Liver (tissue), 9 donors: ENCODE results near the gene CYLD. TPM values are rescaled to one million over a fixed set of nuclear protein-coding genes. Genes with fewer than 3 reads are reported as not detected.

Source experiments
- DNase-seq: peaks from one replicate; pipeline ENCODE4 v3.0.0-alpha.2; 2017; ENCODE audit warnings: low spot score
- H3K27ac ChIP-seq, 2 donors: one replicate each; pipeline ENCODE4 v1.7.0; 2013; ENCODE audit warnings: inconsistent platforms in 2 of 2, low read length in 2 of 2, control low read depth in 1 of 2, low read depth in 1 of 2, mild to moderate bottlenecking in 1 of 2
- H3K27me3 ChIP-seq, 4 donors: one replicate each; pipeline versions ENCODE4 v1.6.1 to v1.7.0; 2013; ENCODE audit warnings: low read length in 3 of 4, inconsistent platforms in 1 of 4, mild to moderate bottlenecking in 1 of 4, moderate library complexity in 1 of 4; ENCODE audit not compliant: control insufficient read depth in 4 of 4, insufficient read depth in 4 of 4
- H3K36me3 ChIP-seq, 4 donors: one replicate each; pipeline versions ENCODE4 v1.6.1 to v1.7.0; 2013; ENCODE audit warnings: low read length in 3 of 4, mild to moderate bottlenecking in 3 of 4, low read depth in 1 of 4, moderate library complexity in 1 of 4; ENCODE audit not compliant: control insufficient read depth in 4 of 4, insufficient read depth in 3 of 4
- H3K4me1 ChIP-seq, 4 donors: one replicate each; pipeline versions ENCODE4 v1.6.1 to v1.7.0; 2013; ENCODE audit warnings: low read length in 3 of 4, mild to moderate bottlenecking in 3 of 4, moderate library complexity in 1 of 4; ENCODE audit not compliant: control insufficient read depth in 4 of 4, insufficient read depth in 4 of 4
- H3K4me3 ChIP-seq, 3 donors: one replicate each; pipeline versions ENCODE4 v1.6.1 to v1.7.0; 2013; ENCODE audit warnings: low read length in 3 of 3, control low read depth in 1 of 3, low read depth in 1 of 3, mild to moderate bottlenecking in 1 of 3
- H3K9ac ChIP-seq, 2 donors: one replicate each; pipeline ENCODE4 v1.7.0; 2013; ENCODE audit warnings: low read length in 2 of 2, mild to moderate bottlenecking in 2 of 2, moderate library complexity in 2 of 2, control low read depth in 1 of 2, low read depth in 1 of 2
- H3K9me3 ChIP-seq, 4 donors: one replicate each; pipeline versions ENCODE4 v1.6.1 to v1.7.0; 2013; ENCODE audit warnings: low read length in 3 of 4; ENCODE audit not compliant: control insufficient read depth in 4 of 4
- CTCF ChIP-seq: fragments of 150-350 bp; IDR thresholded peaks from 2 replicates; pipeline ENCODE4 v1.5.1; 2017; ENCODE audit warnings: improper control_type of control experiment, low read depth, low read length; ENCODE audit not compliant: missing input control
- EGR1 ChIP-seq, 2 donors: IDR thresholded peaks; 2 replicates each; pipeline ENCODE4 v1.6.1; 2016 to 2018; ENCODE audit warnings: antibody characterized with exemption in 2 of 2, low read depth in 2 of 2
- FOXA1 ChIP-seq: IDR thresholded peaks from 2 replicates; pipeline ENCODE4 v1.6.1; 2016; ENCODE audit warnings: antibody characterized with exemption
- FOXA2 ChIP-seq: IDR thresholded peaks from 2 replicates; pipeline ENCODE4 v1.6.1; 2016; ENCODE audit warnings: antibody characterized with exemption
- GABPA ChIP-seq, 2 donors: IDR thresholded peaks in 1 of 2; conservative IDR thresholded peaks in 1 of 2; 2 replicates each; pipeline ENCODE4 v1.6.1; 2016; ENCODE audit warnings: antibody characterized with exemption in 2 of 2, mild to moderate bottlenecking in 1 of 2, moderate library complexity in 1 of 2
- HNF4A ChIP-seq, 2 donors: conservative IDR thresholded peaks; 2 replicates each; pipeline ENCODE4 v1.6.1; 2016; ENCODE audit warnings: antibody characterized with exemption in 2 of 2, mild to moderate bottlenecking in 2 of 2
- HNF4G ChIP-seq: IDR thresholded peaks from 2 replicates; pipeline ENCODE4 v1.6.1; 2016; ENCODE audit warnings: antibody characterized with exemption
- JUND ChIP-seq, 2 donors: IDR thresholded peaks; 2 replicates each; pipeline ENCODE4 v1.6.1; 2016; ENCODE audit warnings: antibody characterized with exemption in 2 of 2
- NR2F2 ChIP-seq: IDR thresholded peaks from 2 replicates; pipeline ENCODE4 v1.6.1; 2016; ENCODE audit warnings: antibody characterized with exemption
- RAD21 ChIP-seq, 2 donors: IDR thresholded peaks; 2 replicates each; pipeline ENCODE4 v1.6.1; 2016; ENCODE audit warnings: antibody characterized with exemption in 2 of 2, mild to moderate bottlenecking in 2 of 2
- REST ChIP-seq: IDR thresholded peaks from 2 replicates; pipeline ENCODE4 v1.6.1; 2016; ENCODE audit warnings: antibody characterized with exemption, mild to moderate bottlenecking
- RXRA ChIP-seq, 2 donors: IDR thresholded peaks; 2 replicates each; pipeline ENCODE4 v1.6.1; 2017 to 2018; ENCODE audit warnings: antibody characterized with exemption in 2 of 2, mild to moderate bottlenecking in 1 of 2
- SP1 ChIP-seq: IDR thresholded peaks from 2 replicates; pipeline ENCODE4 v1.6.1; 2018; ENCODE audit warnings: antibody characterized with exemption, mild to moderate bottlenecking
- WGBS: extraction: QIAGEN DNeasy Blood & Tissue Kit; methylation state at CpG from one replicate; pipeline ENCODE4 v1.1.7; 2013; 5-methylcytosine and 5-hydroxymethylcytosine counted together
- polyA plus RNA-seq, 2 donors: library from polyadenylated mRNA; stranded (reverse) in 1 of 2; unstranded in 1 of 2; fragments of 200-250 nt in 1 of 2; fragments of >200 nt in 1 of 2; fragmentation: Nextera tagmentation in 1 of 2; extraction: Ambion mirVana in 1 of 2; gene quantifications; one replicate each; pipeline versions ENCODE4 v1.2.1 to v1.2.3, GENCODE V29; 2013 to 2015
- total RNA-seq, 2 donors: library from RNA; depleted of rRNA; stranded (reverse); fragments of >200 nt; gene quantifications; one replicate each; pipeline ENCODE4 v1.2.3, GENCODE V29; 2014
- TF ChIP-seq, protein P1 (sequence below): IDR thresholded peaks from 2 replicates; pipeline ENCODE4 v1.6.1; 2016; ENCODE audit warnings: antibody characterized with exemption
- TF ChIP-seq, protein P2 (sequence below): IDR thresholded peaks from 2 replicates; pipeline ENCODE4 v1.6.1; 2016; ENCODE audit warnings: antibody characterized with exemption
- donor health status: healthy.
- donor health status: healthy.
- donor health status: healthy.
- donor health status: healthy.
- donor health status: healthy.

CYLD gene
- total and polyA plus RNA-seq, 4 donors = 8.2 to 42.7 (median 13.8) TPM

GRCh38 chr16:50712956-50713355 is 28.9 kb upstream of the CYLD start:
- Histone ChIP-seq H3K27ac (no peak overlapping the region), H3K27me3 (no peaks in the 10 kb centered on the region), H3K9me3 (no peaks in the 10 kb centered on the region), H3K36me3 (no peaks in the 10 kb centered on the region), H3K4me3 (no peak overlapping the region), H3K4me1 (no peaks in the 10 kb centered on the region), H3K9ac (no peak overlapping the region)
- 83% methylated on average over 4 of the region's 4 CpGs for WGBS
- DNase-seq = no peak
- TF ChIP-seq HNF4G (no peak), RXRA (IDR thresholded peaks at IDR 0.05) (no peak), EGR1 (IDR thresholded peaks at IDR 0.05; ENCODE audit: low read depth in 2 of 2) (no peak), JUND (IDR thresholded peaks at IDR 0.05) (no peak), FOXA1 (no peak), HNF4A (conservative IDR thresholded peaks at IDR 0.05) (no peak), CTCF (no peak), REST (no peak), NR2F2 (no peak), SP1 (no peak), RAD21 (IDR thresholded peaks at IDR 0.05) (no peak)
- TF ChIP-seq, protein P1, sequence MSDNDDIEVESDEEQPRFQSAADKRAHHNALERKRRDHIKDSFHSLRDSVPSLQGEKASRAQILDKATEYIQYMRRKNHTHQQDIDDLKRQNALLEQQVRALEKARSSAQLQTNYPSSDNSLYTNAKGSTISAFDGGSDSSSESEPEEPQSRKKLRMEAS = no peak
- TF ChIP-seq, protein P2, sequence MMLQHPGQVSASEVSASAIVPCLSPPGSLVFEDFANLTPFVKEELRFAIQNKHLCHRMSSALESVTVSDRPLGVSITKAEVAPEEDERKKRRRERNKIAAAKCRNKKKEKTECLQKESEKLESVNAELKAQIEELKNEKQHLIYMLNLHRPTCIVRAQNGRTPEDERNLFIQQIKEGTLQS = no peak

DNA sequence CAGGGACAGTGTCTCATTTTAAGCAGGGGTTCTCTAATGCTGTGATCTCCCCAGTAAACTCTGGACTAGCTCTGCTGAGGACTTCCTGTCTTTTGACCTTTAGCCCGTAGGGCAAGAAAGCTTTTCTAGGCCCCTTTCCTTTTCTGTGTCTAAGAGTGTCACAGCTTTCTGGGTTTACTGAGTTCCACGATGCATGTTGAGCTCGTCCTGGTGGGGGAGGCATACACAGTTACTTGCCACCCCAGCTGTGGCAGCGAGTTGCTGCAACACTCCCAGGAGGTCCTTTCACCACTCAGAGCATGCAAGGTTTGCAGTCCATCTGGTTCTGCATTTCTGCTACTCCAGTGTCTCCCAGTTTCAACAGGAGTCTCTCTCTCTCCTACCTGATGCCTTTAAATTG is 24.8 kb upstream of the CYLD start:
- Histone ChIP-seq H3K27me3 (no peaks in the 10 kb centered on the region), H3K9me3 (no peaks in the 10 kb centered on the region), H3K27ac (no peak overlapping the region), H3K9ac (no peak overlapping the region), H3K4me3 (no peak overlapping the region), H3K36me3 (no peaks in the 10 kb centered on the region), H3K4me1 (no peaks in the 10 kb centered on the region)
- TF ChIP-seq NR2F2 (peak; percentile 20), HNF4A (conservative IDR thresholded peaks at IDR 0.05) (no peak)
- no peak for DNase-seq
- 74% methylated on average over 4 of the region's 4 CpGs for WGBS

- no peaks in the 10 kb centered on the region for H3K9me3 ChIP-seq
- H3K27ac ChIP-seq = no peak overlapping the region
- 88% methylated on average over 5 of the region's 5 CpGs for WGBS
- no peaks in the 10 kb centered on the region for H3K27me3 ChIP-seq
- H3K4me1 ChIP-seq = no peaks in the 10 kb centered on the region
- H3K4me3 ChIP-seq = no peak overlapping the region
- DNase-seq = no peak
- no peak overlapping the region for H3K9ac ChIP-seq
- H3K36me3 ChIP-seq = no peaks in the 10 kb centered on the region
- TF ChIP-seq HNF4G (no peak), REST (no peak), FOXA2 (no peak), SP1 (no peak), EGR1 (IDR thresholded peaks at IDR 0.05; ENCODE audit: low read depth in 2 of 2) (no peak), RXRA (IDR thresholded peaks at IDR 0.05) (no peak), RAD21 (IDR thresholded peaks at IDR 0.05) (no peak), NR2F2 (no peak), FOXA1 (no peak), HNF4A (conservative IDR thresholded peaks at IDR 0.05) (no peak), GABPA (IDR thresholded peaks at IDR 0.05 in 1 of 2, conservative IDR thresholded peaks at IDR 0.05 in 1 of 2) (no peak)
- TF ChIP-seq, protein P1 = no peak
- TF ChIP-seq, protein P2 = no peak
These were observed 24.4 kb upstream of the CYLD start for GRCh38 chr16:50717494-50717893.
